DOHH2 (cell line): Measurements from ENCODE around the gene ABAT.

Experiments used
- H3F3A ChIP-seq: fragments of 200-600 bp; sonication (generic), shearing (Covaris generic); 2 replicates; pipeline ENCODE4 v1.6.0; 2016; ENCODE audit warnings: antibody characterized with exemption, mild to moderate bottlenecking; ENCODE audit not compliant: control insufficient read depth, insufficient read depth
- H3K27ac ChIP-seq: fragments of 200-600 bp; sonication (generic); 2 replicates; pipeline ENCODE4 v1.5.1; 2014; ENCODE audit warnings: low read depth, mild to moderate bottlenecking, low read length, moderate library complexity
- H3K27me3 ChIP-seq: fragments of 200-600 bp; sonication (generic); 2 replicates; pipeline ENCODE4 v1.6.1; 2014; ENCODE audit warnings: mild to moderate bottlenecking, low read length, mixed read lengths; ENCODE audit not compliant: control insufficient read depth
- H3K36me3 ChIP-seq: fragments of 200-600 bp; sonication (generic); 2 replicates; pipeline ENCODE4 v1.6.1; 2014; ENCODE audit warnings: mild to moderate bottlenecking, low read length, moderate library complexity, mixed read lengths; ENCODE audit not compliant: control insufficient read depth
- H3K4me1 ChIP-seq: fragments of 200-600 bp; sonication (generic); 2 replicates; pipeline ENCODE4 v1.6.1; 2014; ENCODE audit warnings: mild to moderate bottlenecking, low read length, mixed read lengths; ENCODE audit not compliant: control insufficient read depth
- H3K4me2 ChIP-seq: fragments of 200-600 bp; sonication (generic); 2 replicates; pipeline ENCODE4 v1.6.0; 2014; ENCODE audit warnings: mild to moderate bottlenecking, low read length, moderate library complexity
- H3K4me3 ChIP-seq: fragments of 200-600 bp; sonication (generic); 2 replicates; pipeline ENCODE4 v1.5.1; 2014; ENCODE audit warnings: mild to moderate bottlenecking, low read length, mixed read lengths
- H3K79me2 ChIP-seq: fragments of 200-600 bp; sonication (generic); 2 replicates; pipeline ENCODE4 v1.6.1; 2014; ENCODE audit warnings: mild to moderate bottlenecking, low read length, mixed read lengths; ENCODE audit not compliant: control insufficient read depth
- H3K9me2 ChIP-seq: fragments of 200-600 bp; sonication (generic); replicated peaks from 2 replicates; pipeline ENCODE4 v1.6.1; 2014; ENCODE audit warnings: mild to moderate bottlenecking, low read length, mixed read lengths; ENCODE audit not compliant: control insufficient read depth
- H3K9me3 ChIP-seq: fragments of 200-600 bp; sonication (generic); 2 replicates; pipeline ENCODE4 v1.6.1; 2014; ENCODE audit warnings: antibody characterized with exemption, low read length, mixed read lengths; ENCODE audit not compliant: control insufficient read depth, insufficient read depth
- H4K20me1 ChIP-seq: fragments of 200-600 bp; sonication (generic); 2 replicates; pipeline ENCODE4 v1.6.0; 2014; ENCODE audit warnings: low read depth, mild to moderate bottlenecking, antibody characterized with exemption, low read length, moderate library complexity; ENCODE audit not compliant: control insufficient read depth, insufficient read depth
- EZH2phosphoT487 ChIP-seq: fragments of 200-600 bp; sonication (generic); IDR thresholded peaks from 2 replicates; pipeline ENCODE4 v1.6.1; 2017; ENCODE audit warnings: borderline replicate concordance, mild to moderate bottlenecking, antibody characterized with exemption, low read length, moderate library complexity, mixed read lengths
- TF ChIP-seq, protein P1 (sequence below): fragments of 200-600 bp; sonication (generic); IDR thresholded peaks from one replicate; pipeline ENCODE4 v1.5.1; 2014; ENCODE audit warnings: antibody characterized with exemption, mild to moderate bottlenecking, low read depth, low read length; ENCODE audit not compliant: poor library complexity, severe bottlenecking

Gene ABAT

DNA sequence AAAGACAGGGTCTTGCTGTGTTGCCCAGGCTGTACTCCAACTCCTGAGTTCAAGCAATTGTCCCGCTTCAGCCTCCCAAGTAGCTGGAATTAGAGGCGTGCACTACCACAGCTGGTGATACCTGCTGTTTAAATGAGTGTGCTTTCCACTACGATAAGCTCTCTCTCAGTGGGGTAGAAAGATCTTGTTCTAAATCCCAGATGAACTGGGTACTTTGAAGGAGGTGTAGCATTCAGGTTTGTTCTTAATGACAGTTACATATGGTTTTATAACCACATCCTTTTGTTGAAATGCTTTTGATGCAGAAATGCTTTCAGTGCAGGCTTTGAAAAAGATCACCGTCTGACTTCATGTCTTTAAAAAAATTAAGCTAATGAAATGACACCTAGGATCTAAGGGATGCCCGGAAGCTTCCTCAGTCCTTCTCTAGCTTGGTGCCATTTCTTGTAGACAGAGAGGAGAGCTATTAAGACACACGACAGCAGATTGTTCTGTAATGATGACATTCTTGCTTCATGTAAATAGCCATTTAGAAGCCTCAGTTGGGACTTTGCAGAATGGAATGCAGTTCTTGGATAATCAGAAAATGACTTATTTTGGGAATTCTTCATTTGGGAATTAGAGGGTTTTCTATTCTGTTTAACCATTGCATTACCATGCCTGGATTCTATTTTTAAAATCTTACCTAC lies 142.7 kb downstream of the ABAT start:
- peaks cover 94% of the 10 kb centered on the region for H3K36me3 ChIP-seq
- no peaks in the 10 kb centered on the region for H3K9me3 ChIP-seq
- H4K20me1 ChIP-seq = peaks cover 3% of the 10 kb centered on the region; the same call in 1 of the 2 replicates
- H3K4me3 ChIP-seq = no peak overlapping the region
- H3K4me1 ChIP-seq = peaks cover 45% of the 10 kb centered on the region
- H3K4me2 ChIP-seq = no peak overlapping the region
- no peak overlapping the region; the same call in 1 of the 2 replicates for H3K27ac ChIP-seq
- no peaks in the 10 kb centered on the region for H3K9me2 ChIP-seq
- H3F3A ChIP-seq = 0 out of 2 replicates have a peak, but pooled peaks cover 5% of the 10 kb centered on the region
- TF ChIP-seq, protein P1, sequence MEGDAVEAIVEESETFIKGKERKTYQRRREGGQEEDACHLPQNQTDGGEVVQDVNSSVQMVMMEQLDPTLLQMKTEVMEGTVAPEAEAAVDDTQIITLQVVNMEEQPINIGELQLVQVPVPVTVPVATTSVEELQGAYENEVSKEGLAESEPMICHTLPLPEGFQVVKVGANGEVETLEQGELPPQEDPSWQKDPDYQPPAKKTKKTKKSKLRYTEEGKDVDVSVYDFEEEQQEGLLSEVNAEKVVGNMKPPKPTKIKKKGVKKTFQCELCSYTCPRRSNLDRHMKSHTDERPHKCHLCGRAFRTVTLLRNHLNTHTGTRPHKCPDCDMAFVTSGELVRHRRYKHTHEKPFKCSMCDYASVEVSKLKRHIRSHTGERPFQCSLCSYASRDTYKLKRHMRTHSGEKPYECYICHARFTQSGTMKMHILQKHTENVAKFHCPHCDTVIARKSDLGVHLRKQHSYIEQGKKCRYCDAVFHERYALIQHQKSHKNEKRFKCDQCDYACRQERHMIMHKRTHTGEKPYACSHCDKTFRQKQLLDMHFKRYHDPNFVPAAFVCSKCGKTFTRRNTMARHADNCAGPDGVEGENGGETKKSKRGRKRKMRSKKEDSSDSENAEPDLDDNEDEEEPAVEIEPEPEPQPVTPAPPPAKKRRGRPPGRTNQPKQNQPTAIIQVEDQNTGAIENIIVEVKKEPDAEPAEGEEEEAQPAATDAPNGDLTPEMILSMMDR = no peak
- peaks cover 36% of the 10 kb centered on the region for H3K79me2 ChIP-seq
- no peaks in the 10 kb centered on the region for H3K27me3 ChIP-seq

DNA sequence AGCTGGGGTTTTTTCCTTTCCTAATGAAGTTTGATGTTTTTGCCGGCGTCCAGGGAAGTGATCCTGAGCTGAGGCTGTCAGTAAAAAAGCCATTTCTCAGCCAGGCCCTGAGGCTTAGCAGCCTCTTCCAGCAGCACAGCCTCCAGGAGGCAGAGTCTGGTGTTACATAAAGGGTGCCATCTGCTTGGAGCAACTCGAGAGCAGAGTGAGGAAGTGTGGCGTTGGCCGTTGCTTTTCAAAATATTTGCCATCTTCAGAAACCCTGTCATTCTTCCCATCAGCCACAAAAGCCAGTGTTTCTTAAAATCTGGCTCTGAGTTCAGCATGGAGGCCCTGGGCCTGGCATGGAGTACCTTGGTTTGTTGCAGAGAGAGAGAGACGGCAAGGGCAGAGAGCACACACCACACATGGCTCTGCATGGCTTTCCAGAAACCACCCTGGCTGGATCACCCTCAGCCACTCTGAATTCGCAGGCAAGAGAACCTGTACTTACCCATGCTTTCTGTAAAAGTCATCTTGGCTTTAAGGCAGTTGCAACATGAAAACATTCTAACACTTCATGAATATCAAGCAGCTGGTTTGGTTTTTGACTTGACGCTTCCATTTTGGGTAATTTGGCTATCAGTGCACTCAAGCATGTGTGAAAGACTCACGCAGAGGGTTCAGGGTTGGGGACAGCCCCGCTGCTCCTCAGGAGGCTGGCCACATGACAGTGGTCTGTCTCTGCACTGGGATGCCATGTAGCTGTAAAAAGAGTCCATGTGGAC lies 144.3 kb downstream of the ABAT start:
- Histone ChIP-seq H4K20me1 (peaks cover 3% of the 10 kb centered on the region; the same call in 1 of the 2 replicates), H3F3A (0 out of 2 replicates have a peak, but pooled peaks cover 8% of the 10 kb centered on the region), H3K9me2 (no peaks in the 10 kb centered on the region), H3K4me3 (no peak overlapping the region), H3K27me3 (no peaks in the 10 kb centered on the region), H3K36me3 (peaks cover 94% of the 10 kb centered on the region), H3K4me1 (peaks cover 50% of the 10 kb centered on the region), H3K79me2 (peaks cover 36% of the 10 kb centered on the region), H3K9me3 (no peaks in the 10 kb centered on the region), H3K4me2 (peak overlapping the region; percentile 8), H3K27ac (peak overlapping the region; percentile 32)
- no peak for TF ChIP-seq EZH2phosphoT487
- TF ChIP-seq, protein P1 = no peak

DNA sequence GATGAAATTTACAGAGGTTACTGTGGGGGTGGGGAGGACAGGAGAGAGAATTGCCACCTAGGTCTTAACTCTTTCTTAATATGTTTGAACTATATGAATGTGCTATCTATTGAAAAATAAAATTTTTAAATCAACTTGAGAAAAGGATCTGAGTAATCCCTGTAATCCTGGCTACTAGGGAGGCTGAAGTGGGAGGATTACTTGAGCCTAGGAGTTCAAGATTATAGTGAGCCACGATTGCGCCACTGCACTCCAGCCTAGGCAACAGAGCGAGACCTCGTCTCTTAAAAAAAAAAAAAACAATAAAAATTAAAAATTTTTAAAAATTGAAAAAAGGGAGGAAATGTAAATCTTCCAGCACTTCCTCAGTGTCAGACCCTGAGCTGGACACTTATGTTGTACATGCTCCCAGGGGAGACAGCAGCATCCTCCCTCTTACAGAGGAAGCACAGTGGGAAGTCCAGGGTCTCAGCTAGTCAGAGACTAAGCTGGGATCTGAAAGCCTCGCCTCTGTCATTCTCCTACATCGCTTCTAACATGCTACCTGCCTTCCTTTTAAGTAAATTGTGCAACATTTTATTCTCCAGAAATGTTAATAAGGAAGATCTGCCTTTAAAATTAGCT lies 145.1 kb downstream of the ABAT start:
- Histone ChIP-seq H3K27ac (peak overlapping the region; percentile 32), H3K79me2 (peaks cover 33% of the 10 kb centered on the region), H3K27me3 (no peaks in the 10 kb centered on the region), H3F3A (0 out of 2 replicates have a peak, but pooled peaks cover 8% of the 10 kb centered on the region), H3K9me3 (no peaks in the 10 kb centered on the region), H3K36me3 (peaks cover 94% of the 10 kb centered on the region), H3K4me2 (0 out of 2 replicates have a peak overlapping the region, but pooled peaks have one; percentile 8), H3K4me1 (peaks cover 46% of the 10 kb centered on the region), H4K20me1 (no peaks in the 10 kb centered on the region), H3K4me3 (no peak overlapping the region), H3K9me2 (no peaks in the 10 kb centered on the region)
- TF ChIP-seq EZH2phosphoT487 = no peak
- TF ChIP-seq, protein P1 = no peak
